DND-41 (cell line): Measurements from ENCODE around the gene DBNL.
"Not testable (repeated sequence)": the region's sequence is repeated elsewhere in the genome, so short reads cannot be mapped to it uniquely, and the experiment has no call there.

ENCODE experiments used
- EZH2 ChIP-seq: IDR thresholded peaks from 3 replicates; pipeline ENCODE4 v1.6.1; 2012; ENCODE audit warnings: borderline replicate concordance, low read depth, mild to moderate bottlenecking, moderate library complexity, low read length, inconsistent platforms; ENCODE audit not compliant: severe bottlenecking
- TF ChIP-seq, protein P1 (sequence below): IDR thresholded peaks from 2 replicates; pipeline ENCODE4 v1.5.1; 2012; ENCODE audit warnings: borderline replicate concordance, low read length, moderate library complexity, mild to moderate bottlenecking; ENCODE audit not compliant: poor library complexity, severe bottlenecking; ENCODE audit errors: extremely low read depth

- TF ChIP-seq, protein P1, sequence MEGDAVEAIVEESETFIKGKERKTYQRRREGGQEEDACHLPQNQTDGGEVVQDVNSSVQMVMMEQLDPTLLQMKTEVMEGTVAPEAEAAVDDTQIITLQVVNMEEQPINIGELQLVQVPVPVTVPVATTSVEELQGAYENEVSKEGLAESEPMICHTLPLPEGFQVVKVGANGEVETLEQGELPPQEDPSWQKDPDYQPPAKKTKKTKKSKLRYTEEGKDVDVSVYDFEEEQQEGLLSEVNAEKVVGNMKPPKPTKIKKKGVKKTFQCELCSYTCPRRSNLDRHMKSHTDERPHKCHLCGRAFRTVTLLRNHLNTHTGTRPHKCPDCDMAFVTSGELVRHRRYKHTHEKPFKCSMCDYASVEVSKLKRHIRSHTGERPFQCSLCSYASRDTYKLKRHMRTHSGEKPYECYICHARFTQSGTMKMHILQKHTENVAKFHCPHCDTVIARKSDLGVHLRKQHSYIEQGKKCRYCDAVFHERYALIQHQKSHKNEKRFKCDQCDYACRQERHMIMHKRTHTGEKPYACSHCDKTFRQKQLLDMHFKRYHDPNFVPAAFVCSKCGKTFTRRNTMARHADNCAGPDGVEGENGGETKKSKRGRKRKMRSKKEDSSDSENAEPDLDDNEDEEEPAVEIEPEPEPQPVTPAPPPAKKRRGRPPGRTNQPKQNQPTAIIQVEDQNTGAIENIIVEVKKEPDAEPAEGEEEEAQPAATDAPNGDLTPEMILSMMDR: not testable (repeated sequence)
- not testable (repeated sequence) for TF ChIP-seq EZH2
These were observed 10.3 kb upstream of the DBNL start for GRCh38 chr7:44033971-44034844.
